ENCODE measurements around the gene NKIRAS1.
"Not testable (repeated sequence)": the region's sequence is repeated elsewhere in the genome, so short reads cannot be mapped to it uniquely, and the experiment has no call there.

The NKIRAS1 gene

DNA sequence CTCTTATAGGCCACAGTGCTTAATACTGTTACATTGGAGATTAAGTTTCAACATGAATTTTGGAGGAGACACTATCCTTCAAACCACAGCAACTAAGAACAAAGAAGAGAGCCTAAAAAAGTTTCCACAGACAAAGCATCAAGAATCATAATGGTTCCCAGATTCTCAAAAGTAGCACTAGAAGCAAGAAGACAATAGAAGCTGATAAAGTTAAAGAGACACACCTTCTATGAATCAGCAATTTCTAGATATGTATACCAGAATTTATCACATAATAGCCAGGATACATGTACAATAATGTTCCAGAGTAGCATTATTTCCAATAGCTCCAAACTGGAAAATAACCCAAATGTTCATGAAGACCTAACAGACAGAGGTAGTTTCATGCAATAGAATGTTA, 12.2 kb downstream of the NKIRAS1 start:
- ATAC-seq (no peak), DNase-seq (no peak)

DNA sequence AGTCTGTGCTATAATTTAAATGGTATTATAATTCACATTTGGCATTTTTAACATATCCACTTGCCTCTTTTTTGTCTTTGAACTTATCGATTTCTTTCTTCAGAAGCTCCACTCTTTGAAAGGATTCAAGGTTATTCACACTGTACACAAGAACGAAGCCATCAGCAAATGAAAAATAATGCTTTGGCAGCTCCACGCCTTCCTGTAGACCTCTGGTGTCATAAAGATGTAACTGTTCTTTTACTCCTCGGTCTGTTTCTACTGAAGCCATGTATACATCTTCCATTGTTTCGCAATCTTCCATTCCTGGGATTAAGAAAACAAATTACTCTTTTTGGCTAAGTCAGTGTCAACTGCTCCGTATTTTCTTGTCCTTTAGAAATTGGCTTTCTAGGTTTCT, 16.0 kb downstream of the NKIRAS1 start:
- DNase-seq = no peak
- ATAC-seq = no peak

DNA sequence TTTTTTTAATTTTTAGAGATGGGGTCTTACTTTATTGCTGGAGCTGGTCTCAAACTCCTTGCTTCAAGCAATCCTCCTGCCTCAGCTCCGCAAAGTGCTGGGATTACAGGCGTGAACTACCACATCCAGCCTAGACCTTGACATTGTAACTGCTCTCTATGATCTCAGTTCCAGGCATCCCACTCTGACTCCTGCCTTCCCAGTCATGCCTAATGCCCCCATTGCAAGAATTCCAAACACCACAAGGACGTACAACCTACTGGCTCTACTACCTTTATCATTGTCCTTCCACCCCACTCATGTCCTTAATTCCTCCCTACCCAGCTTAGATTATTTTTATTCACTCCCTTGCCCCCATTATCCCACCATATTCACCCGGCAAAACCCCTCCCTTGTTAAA, 21.6 kb downstream of the NKIRAS1 start:
- no peak for ATAC-seq
- no peak for DNase-seq

DNA sequence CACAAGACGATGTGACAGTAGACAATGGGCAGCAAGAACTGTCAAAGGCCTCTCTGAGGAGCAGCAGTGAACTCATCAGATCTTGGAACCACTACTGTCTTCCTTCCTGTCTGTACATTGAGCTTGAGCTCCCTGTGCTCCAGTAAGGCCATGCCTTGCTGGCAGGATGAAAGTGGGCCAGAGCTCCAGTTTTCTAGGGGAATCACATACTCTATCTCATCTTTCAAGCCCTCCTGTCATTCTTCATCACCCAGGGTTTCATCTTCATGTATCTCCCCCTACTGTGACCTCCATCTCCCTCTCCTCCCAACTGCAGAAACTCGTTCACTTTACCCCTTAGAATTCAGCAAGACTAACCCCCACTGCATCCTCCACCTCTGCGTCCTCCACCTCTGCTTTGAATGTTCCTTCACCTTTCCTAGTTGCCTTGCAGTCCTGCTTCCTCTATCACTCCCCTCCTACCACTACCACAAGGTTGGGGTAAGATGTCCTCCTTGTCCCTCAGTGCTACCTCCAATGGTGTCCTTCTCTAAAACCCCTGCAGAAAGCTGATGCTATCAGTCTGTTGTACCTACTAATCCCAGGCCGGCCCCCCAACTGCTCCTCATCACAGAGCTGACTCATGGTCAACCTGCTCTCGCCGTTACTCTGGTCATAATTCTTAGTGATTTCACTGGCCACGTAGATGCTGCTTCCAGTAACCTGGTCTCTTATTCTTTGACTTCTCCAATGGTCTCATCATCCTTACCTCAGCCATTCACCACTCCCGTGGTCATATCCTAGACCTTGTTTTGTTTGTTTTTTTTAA, 22.3 kb downstream of the NKIRAS1 start:
- DNase-seq = no peak
- no peak for ATAC-seq

DNA sequence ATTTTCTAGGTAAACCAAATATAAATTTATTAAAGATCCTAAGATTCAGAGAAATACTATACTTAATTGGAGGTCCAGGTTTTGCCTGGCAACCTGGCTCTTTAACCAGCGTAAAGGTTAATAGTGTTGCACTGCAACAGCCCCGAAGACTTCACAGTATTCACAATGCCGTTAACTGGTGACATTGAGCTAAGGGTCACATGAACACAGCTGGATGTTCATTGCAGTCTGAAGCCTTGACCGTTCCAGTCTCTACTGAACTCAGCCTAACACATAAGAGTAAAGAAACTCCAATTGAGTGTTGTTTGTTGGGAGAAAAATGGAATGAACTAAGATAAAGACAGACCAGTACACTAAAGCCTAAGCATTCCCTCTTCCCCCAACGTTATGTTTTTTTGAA, 26.8 kb downstream of the NKIRAS1 start:
- DNase-seq = no peak
- ATAC-seq = no peak

DNA sequence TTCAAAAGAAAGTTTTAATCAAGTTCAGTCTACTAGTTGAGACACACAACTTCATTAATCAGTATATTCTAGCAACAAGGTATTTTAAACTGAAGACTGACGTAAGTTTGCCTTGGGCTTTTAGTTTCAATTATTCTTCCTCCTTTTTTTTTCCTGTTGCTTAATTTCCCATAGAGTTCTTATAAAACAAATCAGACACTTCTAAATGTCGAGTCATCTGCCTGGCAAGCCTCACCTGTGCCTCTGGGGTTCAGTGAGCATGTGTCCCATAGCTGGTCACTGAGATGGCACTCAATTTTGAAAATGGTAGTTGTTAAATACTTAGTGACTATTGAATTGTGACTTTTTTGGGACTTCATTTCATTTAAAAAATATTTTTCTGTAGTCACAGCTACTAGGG, 27.4 kb downstream of the NKIRAS1 start:
- DNase-seq = no peak
- ATAC-seq = no peak

DNA sequence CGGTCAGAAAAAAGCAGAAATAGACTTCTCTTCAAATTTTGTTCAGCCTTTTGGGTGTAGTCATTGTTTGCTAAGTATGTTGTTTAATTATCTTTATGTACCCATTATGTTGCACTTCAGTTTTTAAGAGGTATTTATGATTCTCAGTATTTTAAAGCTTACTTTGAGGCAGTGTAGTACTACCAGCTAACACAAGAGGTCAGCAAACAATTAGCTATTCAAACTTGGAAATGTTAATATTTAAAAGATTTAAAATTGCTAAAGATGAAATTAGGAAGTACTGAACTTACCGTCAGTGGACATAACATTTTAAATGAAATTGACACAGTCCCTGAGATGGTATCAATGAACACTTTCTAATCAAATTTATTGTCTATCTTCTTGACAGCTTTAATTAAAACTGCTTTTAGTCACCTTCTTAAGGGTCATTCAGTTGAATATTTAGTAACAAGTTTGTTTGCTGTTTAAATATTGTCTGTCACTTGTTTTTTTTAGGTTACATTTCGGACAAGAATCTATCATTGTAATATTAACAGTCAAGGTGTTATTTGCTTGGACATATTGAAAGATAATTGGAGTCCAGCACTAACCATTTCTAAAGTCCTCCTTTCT, 28.1 kb downstream of the NKIRAS1 start:
- DNase-seq (no peak), ATAC-seq (no peak)

DNA sequence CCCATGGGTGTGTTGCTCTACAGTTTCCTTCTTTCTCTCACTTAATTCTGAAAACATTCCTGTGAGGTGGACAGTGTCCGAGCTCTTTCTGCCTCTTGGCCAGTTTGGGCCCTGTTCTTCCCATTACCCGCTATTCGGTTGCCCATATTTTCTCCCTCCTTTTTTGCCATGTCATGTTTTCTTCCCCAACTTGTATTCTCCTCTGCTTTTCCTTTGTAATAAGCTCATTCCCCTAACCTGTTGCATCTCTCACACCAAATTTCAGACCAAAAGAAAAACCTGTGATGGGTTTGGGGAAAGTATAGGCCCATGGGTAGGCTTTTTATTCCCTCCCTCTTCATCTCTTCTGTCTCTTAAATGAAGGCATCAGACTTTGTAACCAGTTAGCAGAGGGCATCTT, 30.5 kb downstream of the NKIRAS1 start:
- DNase-seq (no peak), ATAC-seq (no peak)

DNA sequence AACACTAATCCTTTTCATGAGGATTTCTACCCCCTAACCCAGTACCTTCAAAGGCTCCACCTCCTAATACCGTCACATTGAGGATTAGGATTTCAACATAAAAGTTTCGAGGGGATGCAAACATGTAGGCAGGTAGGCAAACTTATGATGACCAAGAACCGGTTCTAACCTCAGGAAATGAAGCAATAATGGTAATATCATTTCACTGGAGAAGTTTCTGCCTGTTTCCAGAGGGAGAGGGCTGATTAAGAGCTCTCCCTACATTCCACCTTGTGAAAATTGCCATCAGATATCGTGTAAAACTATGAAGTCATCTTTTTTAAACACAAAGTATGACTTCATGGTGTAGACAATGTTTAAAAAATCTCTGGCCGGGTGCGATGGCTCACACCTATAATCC, 31.6 kb downstream of the NKIRAS1 start:
- ATAC-seq (no peak), DNase-seq (no peak)

DNA sequence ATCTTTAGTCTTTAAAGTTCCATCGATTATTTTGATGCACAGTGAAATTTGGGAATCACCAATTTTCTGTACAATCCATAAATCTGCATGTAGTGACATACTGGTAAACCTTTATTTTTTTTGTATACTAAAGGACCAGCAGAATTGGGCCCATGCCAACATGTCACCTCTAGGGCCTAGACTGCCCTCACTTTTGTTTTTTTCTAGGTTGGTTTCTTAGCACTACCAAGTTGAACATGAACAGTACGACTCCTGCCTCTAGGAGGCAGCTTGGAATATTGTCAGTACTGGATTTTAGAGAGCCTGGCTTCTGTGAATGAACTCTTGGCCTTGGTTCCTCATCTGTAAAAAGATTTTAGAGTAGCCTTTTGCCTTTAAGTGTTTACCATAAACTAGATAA, 32.3 kb downstream of the NKIRAS1 start:
- ATAC-seq (no peak), DNase-seq (no peak)

DNA sequence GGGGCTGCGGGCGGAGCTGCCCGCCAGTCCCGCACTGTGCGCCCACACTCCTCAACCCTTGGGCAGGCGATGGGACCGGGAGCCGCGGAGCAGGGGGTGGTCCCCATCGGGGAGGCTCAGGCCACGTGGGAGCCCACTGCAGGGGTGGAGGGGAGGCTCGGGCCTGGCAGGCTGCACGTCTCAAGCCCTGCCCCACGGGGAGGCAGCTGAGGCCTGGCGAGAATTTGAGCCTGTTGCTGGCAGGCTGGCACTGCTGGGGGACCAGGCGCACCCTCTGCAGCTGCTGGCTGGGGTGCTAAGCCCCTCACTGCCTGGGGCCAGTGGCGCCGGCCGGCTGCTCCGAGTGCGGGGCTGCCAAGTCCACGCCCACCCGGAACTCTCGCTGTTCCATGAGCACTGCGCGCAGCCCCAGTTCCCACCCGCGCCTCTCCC, 34.3 kb downstream of the NKIRAS1 start:
- ATAC-seq (no peak), DNase-seq (no peak)

DNA sequence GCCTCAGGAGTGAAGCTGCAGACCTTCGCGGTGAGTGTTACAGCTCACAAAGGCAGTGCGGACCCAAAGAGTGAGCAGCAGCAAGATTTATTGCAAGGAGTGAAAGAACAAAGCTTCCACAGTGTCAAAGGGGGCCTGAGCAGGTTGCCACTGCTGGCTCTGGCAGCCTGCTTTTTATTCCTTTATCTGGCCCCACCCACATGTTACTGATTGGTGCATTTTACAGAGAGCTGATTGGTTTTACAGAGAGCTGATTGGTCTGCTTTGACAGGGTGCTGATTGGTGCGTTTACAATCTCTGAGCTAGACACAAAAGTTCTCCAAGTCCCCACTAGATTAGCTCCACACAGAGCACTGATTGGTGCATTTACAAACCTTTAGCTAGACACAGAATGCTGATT, 34.8 kb downstream of the NKIRAS1 start:
- not testable (repeated sequence) for DNase-seq, ATAC-seq

DNA sequence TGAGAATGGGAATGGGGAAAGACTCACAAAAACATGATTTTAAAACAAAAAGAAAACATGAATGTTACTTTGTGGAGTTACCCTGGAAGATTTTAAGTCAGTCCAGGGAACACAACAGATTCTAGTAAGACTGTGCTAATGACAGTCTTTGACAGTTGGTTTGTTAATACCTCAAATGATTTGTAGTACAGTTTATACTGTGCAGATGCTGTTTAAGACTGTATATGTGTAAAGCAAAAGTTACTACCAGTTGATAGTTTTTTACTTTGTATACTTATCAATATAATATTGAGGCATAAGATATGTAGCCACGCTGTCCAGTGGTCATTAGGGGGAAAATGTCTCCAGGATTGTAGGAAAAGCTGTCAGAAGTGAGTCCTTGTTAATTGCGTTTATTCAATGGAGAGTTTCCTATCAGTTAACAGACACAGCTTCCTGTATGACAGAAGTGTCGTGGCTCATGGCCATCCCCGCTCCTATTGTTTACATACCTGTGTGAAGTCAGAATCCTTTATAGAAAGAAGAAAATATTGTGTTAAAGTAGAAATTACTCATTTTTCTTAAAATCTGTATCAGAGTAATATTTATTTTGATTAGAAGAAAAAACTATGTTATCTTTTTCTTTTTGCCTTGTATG, 36.0 kb downstream of the NKIRAS1 start:
- DNase-seq (no peak), ATAC-seq (no peak)

DNA sequence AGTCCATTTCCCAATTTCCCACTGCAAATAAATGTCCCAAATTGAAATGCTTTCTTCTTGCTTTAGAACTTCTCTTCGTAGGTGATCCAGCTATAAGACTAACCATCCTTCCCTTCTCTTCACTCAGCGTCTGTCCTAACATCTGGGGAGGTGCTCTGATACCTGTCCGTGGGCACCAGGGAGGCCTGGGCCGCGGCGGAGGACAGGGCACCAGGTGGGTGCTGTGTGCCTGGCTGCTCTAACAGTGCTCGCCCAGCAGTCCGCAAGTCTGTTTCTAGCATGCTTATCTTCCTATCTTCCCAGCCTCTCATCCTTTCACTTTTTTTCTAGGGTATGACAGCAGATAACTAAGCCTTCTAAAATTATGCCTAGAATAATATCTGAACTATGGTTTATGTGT, 37.3 kb downstream of the NKIRAS1 start:
- DNase-seq (no peak), ATAC-seq (no peak)

DNA sequence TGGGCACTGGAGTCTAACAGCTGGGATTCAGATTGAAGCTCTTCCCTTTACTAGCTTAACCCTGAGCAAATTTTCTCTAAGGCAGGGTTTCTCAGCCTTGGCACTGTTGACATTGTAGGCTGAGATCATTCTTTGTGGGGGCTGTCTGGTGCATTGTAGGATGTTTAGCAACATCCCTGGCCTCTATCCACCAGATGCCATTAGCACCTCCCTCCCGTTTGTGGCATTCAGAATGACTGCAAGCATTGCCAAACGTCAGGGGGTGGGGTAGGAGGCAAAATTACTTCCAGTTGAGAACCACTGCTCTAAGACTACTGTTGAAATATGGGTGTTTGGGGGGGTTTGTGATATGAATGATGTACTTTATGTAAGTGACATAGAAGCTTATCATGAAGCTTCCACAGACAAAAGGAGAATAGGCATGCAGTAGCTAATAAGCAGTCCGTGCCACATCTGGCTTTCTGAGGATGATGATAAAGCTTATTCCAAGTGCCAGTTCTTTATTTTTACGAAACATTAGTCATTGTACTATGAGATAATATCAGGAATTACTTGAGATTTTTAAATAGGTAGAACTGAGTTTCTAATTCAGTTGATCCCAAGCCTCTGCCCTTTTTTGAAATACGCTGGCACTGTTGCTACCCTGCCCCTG, 39.3 kb downstream of the NKIRAS1 start:
- ATAC-seq (no peak), DNase-seq (no peak)

DNA sequence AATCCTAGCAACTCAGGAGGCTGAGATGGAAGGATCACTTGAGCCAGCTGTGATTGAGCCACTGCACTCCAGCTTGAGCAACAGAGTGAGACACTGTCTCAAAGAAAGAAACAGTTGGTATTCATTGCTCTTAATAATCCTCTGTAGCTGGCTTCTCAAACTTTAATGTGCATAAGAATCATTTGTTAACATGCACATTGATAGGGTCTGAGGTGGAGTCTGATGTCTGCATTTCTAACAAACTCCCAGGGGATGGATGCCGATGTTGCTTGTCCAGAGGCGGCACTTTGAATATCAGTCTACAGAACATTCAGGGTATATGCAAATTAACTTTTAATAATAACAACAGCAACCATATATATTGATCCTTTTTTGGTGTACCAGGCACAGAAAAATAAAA, 39.9 kb downstream of the NKIRAS1 start:
- no peak for DNase-seq
- no peak for ATAC-seq

DNA sequence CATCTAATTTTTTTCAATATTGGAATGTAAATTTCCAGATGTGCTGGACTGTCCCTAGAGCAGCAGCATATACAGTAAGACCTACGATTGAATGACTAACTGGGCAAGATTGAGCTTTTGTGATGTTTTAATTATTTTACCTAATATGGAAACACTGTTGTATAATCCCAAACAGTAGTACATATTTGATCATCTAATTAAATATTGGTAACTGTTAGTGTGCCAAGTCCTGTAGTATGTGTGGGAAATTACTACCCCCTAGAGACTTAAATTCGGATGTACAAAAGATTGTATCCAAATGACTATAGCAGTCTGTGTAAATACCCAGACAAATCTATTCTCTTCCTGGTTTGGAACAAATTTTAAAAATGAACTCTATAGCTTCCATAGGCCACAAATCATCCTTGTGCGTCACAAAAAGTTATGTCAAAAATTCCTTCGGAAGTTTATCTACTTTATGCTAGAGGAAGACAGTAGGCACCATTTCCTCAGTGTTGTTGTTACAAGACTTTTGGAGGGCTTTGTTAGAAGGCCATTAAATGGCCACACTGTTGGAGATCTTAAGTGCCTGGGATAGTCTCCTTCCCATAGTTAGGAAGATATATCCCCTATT, 41.6 kb downstream of the NKIRAS1 start:
- no peak for ATAC-seq
- no peak for DNase-seq

DNA sequence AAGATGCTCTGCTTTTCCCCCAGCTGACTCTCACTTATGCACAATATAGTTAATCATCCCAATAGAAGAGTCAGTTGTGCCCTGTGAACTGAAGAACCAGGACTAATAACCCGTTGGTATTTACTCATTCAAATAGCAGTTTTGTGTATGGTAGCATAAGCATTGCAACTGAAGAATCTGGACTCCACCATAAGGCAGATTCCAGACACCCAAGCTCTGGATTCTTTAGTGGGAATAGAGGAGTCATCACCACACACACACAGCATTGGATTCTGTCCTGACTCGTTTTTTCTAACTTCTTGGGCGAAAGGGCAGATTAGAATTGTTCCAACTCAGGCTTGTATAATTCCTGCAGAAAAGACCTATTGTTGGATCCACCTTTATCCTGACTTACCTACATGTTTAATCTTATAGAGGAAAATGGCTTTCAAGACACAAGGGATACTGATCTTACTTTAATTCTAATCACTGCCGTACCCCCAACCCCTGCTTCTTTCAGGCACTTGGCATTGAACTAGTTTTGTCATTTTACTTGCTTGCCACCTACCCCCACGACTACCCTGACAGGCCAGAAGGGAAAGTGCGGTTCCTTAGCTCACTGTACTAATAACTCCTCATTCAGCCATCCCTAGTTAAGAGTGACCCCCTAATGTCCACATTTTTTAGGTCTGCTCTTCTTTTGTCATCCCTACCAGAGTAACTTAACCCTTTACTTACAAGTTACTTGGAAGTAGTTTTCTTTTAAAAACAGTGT, 42.3 kb downstream of the NKIRAS1 start:
- ATAC-seq (no peak), DNase-seq (no peak)

DNA sequence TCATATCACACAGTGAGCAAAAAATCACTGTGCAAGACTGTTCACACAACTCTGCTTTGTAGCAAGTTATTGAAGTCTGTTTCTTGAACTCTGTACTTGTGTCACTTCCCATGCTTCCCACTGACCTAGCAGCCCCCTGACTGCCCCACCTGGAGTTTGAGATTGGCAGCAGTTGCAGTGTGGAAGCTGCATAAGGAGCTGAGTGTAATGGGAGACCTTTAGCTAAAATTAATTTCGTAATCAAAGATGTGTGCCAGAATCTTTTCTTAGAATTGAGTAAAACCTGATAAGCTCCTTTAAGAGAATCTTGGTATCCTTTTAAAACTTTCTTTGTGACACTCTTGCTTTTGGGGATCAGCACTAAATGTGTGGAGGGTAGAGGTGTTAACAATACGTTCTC, 42.8 kb downstream of the NKIRAS1 start:
- ATAC-seq (no peak), DNase-seq (no peak)

DNA sequence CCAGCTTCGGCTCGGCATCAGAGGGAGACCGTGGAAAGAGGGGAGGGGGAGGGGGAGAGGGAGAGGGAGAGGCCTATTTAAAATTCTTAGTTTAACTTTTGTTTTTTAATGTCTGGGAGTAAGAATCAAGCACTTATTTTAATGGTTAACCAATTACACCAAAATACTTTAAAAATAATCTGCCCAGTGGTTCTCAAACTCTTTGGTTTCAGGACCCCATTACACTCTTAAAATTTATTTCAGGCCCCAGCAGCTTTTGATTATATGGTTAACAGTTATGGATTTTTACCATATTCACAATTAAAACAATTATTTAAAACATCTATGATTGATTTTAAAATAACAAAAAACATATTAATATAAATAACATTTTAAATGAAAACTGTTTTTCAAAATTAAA, 44.5 kb downstream of the NKIRAS1 start:
- DNase-seq = no peak
- no peak for ATAC-seq

DNA sequence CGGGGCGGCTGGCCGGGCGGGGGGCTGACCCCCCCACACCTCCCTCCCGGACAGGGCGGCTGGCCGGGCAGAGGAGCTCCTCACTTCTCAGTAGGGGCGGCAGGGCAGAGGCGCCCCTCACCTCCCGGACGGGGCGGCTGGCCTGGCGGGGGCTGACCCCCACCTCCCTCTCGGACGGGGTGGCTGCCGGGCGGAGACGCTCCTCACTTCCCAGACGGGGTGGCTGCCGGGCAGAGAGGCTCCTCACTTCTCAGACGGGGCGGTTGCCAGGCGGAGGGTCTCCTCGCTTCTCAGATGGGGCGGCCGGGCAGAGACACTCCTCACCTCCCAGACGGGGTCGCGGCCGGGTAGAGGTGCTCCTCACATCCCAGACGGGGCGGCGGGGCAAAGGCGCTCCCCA, 45.4 kb downstream of the NKIRAS1 start:
- ATAC-seq, DNase-seq: not testable (repeated sequence)

DNA sequence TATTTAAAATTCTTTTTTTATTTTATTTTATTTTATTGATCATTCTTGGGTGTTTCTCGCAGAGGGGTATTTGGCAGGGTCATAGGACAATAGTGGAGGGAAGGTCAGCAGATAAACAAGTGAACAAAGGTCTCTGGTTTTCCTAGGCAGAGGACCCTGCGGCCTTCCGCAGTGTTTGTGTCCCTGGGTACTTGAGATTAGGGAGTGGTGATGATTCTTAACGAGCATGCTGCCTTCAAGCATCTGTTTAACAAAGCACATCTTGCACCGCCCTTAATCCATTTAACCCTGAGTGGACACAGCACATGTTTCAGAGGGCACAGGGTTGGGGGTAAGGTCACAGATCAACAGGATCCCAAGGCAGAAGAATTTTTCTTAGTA, 46.1 kb downstream of the NKIRAS1 start:
- ATAC-seq, DNase-seq: not testable (repeated sequence)

All from stimulated activated naive CD8-positive, alpha-beta T cell treated with anti-CD3 and anti-CD28 coated beads, Interleukin-15, Interleukin-2, amounts not matched to agents 100 U/mL and 50 U/mL, for 24 hours (primary cell).